GM08714 (cell line): ENCODE data around the gene ARPC1B.
A peak's percentile ranks its signal among the peaks of the same experiment; 100 is the strongest.
"Not testable (repeated sequence)": the region's sequence is repeated elsewhere in the genome, so short reads cannot be mapped to it uniquely, and the experiment has no call there.

Experiments
- H3K4me3 ChIP-seq: fragments of 200-500 bp; sonication (Bioruptor generic); 2 replicates; pipeline ENCODE4 v1.5.1; 2014; ENCODE audit warnings: mild to moderate bottlenecking, low read length, inconsistent platforms
- ZNF274 ChIP-seq: IDR thresholded peaks from 2 replicates; pipeline ENCODE4 v1.6.1; 2012; ENCODE audit warnings: mild to moderate bottlenecking, low read depth, low read length

ARPC1B gene

GRCh38 chr7:99428972-99429566 is 54.5 kb downstream of the ARPC1B start:
- H3K4me3 ChIP-seq: no peak overlapping the region
- TF ChIP-seq ZNF274: no peak

- H3K4me3 ChIP-seq: no peak overlapping the region
- no peak for TF ChIP-seq ZNF274
Observed at GRCh38 chr7:99429756-99430155, 55.2 kb downstream of the ARPC1B start.

GRCh38 chr7:99431756-99432540 is 57.4 kb downstream of the ARPC1B start:
- not testable (repeated sequence) for H3K4me3 ChIP-seq

- no peak for TF ChIP-seq ZNF274
- no peak overlapping the region for H3K4me3 ChIP-seq
Observed at GRCh38 chr7:99433158-99433557, 58.6 kb downstream of the ARPC1B start.

- TF ChIP-seq ZNF274: no peak
Observed at GRCh38 chr7:99437946-99438572, 63.5 kb downstream of the ARPC1B start.

GRCh38 chr7:99438573-99439480 is 64.3 kb downstream of the ARPC1B start, which contains the start of the genes CPSF4 and PTCD1:
Gene CPSF4 (plus strand): TSS chr7:99438943. CDS start chr7:99439083, 140 bp downstream.
Gene PTCD1 (minus strand): TSS chr7:99438798. CDS start chr7:99435242, 3,556 bp downstream.
- peak within 1 kb of the TSS; percentile 81 for H3K4me3 ChIP-seq
- TF ChIP-seq ZNF274: no peak

More at GRCh38 chr7:99437946-99438572, 63.5 kb downstream of the ARPC1B start:
- H3K4me3 ChIP-seq: peak overlapping the region; percentile 81

- peak overlapping the region; percentile 81; the same call in 1 of the 2 replicates for H3K4me3 ChIP-seq
- no peak for TF ChIP-seq ZNF274
Observed at GRCh38 chr7:99440195-99440594, 65.7 kb downstream of the ARPC1B start.
